Mononuclear cell (primary cell): ENCODE data around the gene NEK8. TPM values are rescaled to one million over a fixed set of nuclear protein-coding genes. Genes with fewer than 3 reads are reported as not detected.

Experiments
- H3K27me3 ChIP-seq: 2 replicates; pipeline ENCODE4 v1.6.0; 2011; ENCODE audit warnings: low read length, control low read depth; ENCODE audit not compliant: insufficient read depth
- H3K4me1 ChIP-seq: 2 replicates; pipeline ENCODE4 v1.5.1; 2011; ENCODE audit warnings: mild to moderate bottlenecking, low read length, control low read depth; ENCODE audit not compliant: insufficient read depth
- H3K4me3 ChIP-seq: 2 replicates; pipeline ENCODE4 v1.5.1; 2011; ENCODE audit warnings: mild to moderate bottlenecking, low read length, moderate library complexity
- H3K9me3 ChIP-seq: 2 replicates; pipeline ENCODE4 v1.5.1; 2011; ENCODE audit warnings: low read depth, mild to moderate bottlenecking, control low read depth, low read length
- total RNA-seq: library from RNA; depleted of rRNA; stranded (reverse); fragments of >200 nt; gene quantifications from one replicate; pipeline ENCODE4 v1.2.3, GENCODE V29; 2012

Gene NEK8
- total RNA-seq: 1.4 TPM

GRCh38 chr17:28728364-28729200 is at the start of gene NEK8:
NEK8 (plus strand) TSS chr17:28728788; CDS start chr17:28728814, 26 bp downstream.
- no peaks in the 10 kb centered on the region for H3K9me3 ChIP-seq
- H3K4me1 ChIP-seq: peaks cover 52% of the 10 kb centered on the region
- no peaks in the 10 kb centered on the region for H3K27me3 ChIP-seq
- peak within 1 kb of the TSS; percentile 58 for H3K4me3 ChIP-seq

GRCh38 chr17:28682655-28683054 is 45.9 kb upstream of the NEK8 start:
- H3K4me1 ChIP-seq: no peaks in the 10 kb centered on the region
- no peaks in the 10 kb centered on the region for H3K9me3 ChIP-seq
- H3K4me3 ChIP-seq: no peak overlapping the region
- H3K27me3 ChIP-seq: no peaks in the 10 kb centered on the region

- H3K9me3 ChIP-seq: no peaks in the 10 kb centered on the region
- H3K4me1 ChIP-seq: no peaks in the 10 kb centered on the region
- no peaks in the 10 kb centered on the region for H3K27me3 ChIP-seq
- no peak overlapping the region for H3K4me3 ChIP-seq
Observed at GRCh38 chr17:28684963-28685362, 43.6 kb upstream of the NEK8 start.

- Histone ChIP-seq H3K27me3 (no peaks in the 10 kb centered on the region), H3K4me3 (no peak overlapping the region), H3K9me3 (no peaks in the 10 kb centered on the region), H3K4me1 (no peaks in the 10 kb centered on the region)
Observed at GRCh38 chr17:28685366-28685765, 43.2 kb upstream of the NEK8 start.

GRCh38 chr17:28686296-28686695 is 42.3 kb upstream of the NEK8 start:
- H3K27me3 ChIP-seq: no peaks in the 10 kb centered on the region
- no peaks in the 10 kb centered on the region for H3K4me1 ChIP-seq
- no peaks in the 10 kb centered on the region for H3K9me3 ChIP-seq
- no peak overlapping the region for H3K4me3 ChIP-seq

- Histone ChIP-seq H3K27me3 (no peaks in the 10 kb centered on the region), H3K4me3 (no peak overlapping the region), H3K9me3 (no peaks in the 10 kb centered on the region), H3K4me1 (no peaks in the 10 kb centered on the region)
Observed at GRCh38 chr17:28688481-28688880, 40.1 kb upstream of the NEK8 start.

- no peaks in the 10 kb centered on the region for H3K4me1 ChIP-seq
- no peaks in the 10 kb centered on the region for H3K9me3 ChIP-seq
- H3K4me3 ChIP-seq: no peak overlapping the region
- H3K27me3 ChIP-seq: no peaks in the 10 kb centered on the region
Observed at GRCh38 chr17:28689011-28689410, 39.6 kb upstream of the NEK8 start.

GRCh38 chr17:28693869-28694268 is 34.7 kb upstream of the NEK8 start:
- no peaks in the 10 kb centered on the region for H3K9me3 ChIP-seq
- H3K4me1 ChIP-seq: no peaks in the 10 kb centered on the region
- H3K4me3 ChIP-seq: no peak overlapping the region
- H3K27me3 ChIP-seq: no peaks in the 10 kb centered on the region

GRCh38 chr17:28698253-28698941 is 30.2 kb upstream of the NEK8 start:
- Histone ChIP-seq H3K27me3 (no peaks in the 10 kb centered on the region), H3K4me1 (no peaks in the 10 kb centered on the region), H3K4me3 (no peak overlapping the region), H3K9me3 (no peaks in the 10 kb centered on the region)

GRCh38 chr17:28700278-28700677 is 28.3 kb upstream of the NEK8 start:
- H3K27me3 ChIP-seq: no peaks in the 10 kb centered on the region
- no peaks in the 10 kb centered on the region for H3K9me3 ChIP-seq
- H3K4me3 ChIP-seq: no peak overlapping the region
- H3K4me1 ChIP-seq: no peaks in the 10 kb centered on the region

- H3K4me3 ChIP-seq: no peak overlapping the region
- H3K27me3 ChIP-seq: no peaks in the 10 kb centered on the region
- no peaks in the 10 kb centered on the region for H3K4me1 ChIP-seq
- no peaks in the 10 kb centered on the region for H3K9me3 ChIP-seq
Observed at GRCh38 chr17:28700830-28701492, 27.6 kb upstream of the NEK8 start.

- Histone ChIP-seq H3K4me1 (no peaks in the 10 kb centered on the region), H3K27me3 (no peaks in the 10 kb centered on the region), H3K4me3 (no peak overlapping the region), H3K9me3 (no peaks in the 10 kb centered on the region)
Observed at GRCh38 chr17:28702026-28702751, 26.4 kb upstream of the NEK8 start.

- H3K9me3 ChIP-seq: no peaks in the 10 kb centered on the region
- H3K4me1 ChIP-seq: no peaks in the 10 kb centered on the region
- H3K27me3 ChIP-seq: no peaks in the 10 kb centered on the region
- no peak overlapping the region for H3K4me3 ChIP-seq
Observed at GRCh38 chr17:28702752-28703150, 25.8 kb upstream of the NEK8 start.

GRCh38 chr17:28703552-28704218 is 24.9 kb upstream of the NEK8 start:
- H3K4me1 ChIP-seq: no peaks in the 10 kb centered on the region
- no peak overlapping the region for H3K4me3 ChIP-seq
- no peaks in the 10 kb centered on the region for H3K9me3 ChIP-seq
- H3K27me3 ChIP-seq: no peaks in the 10 kb centered on the region
